NCI-H82 treated with DMSO at 0.1 percent for 48 hours (cell line): ENCODE data around the gene FAT4.

Experiments used
- DNase-seq: peaks from one replicate; lab custom pipeline; 2025; ENCODE audit not compliant: unreplicated experiment; lab: John Stamatoyannopoulos, UW

FAT4 gene, protein sequence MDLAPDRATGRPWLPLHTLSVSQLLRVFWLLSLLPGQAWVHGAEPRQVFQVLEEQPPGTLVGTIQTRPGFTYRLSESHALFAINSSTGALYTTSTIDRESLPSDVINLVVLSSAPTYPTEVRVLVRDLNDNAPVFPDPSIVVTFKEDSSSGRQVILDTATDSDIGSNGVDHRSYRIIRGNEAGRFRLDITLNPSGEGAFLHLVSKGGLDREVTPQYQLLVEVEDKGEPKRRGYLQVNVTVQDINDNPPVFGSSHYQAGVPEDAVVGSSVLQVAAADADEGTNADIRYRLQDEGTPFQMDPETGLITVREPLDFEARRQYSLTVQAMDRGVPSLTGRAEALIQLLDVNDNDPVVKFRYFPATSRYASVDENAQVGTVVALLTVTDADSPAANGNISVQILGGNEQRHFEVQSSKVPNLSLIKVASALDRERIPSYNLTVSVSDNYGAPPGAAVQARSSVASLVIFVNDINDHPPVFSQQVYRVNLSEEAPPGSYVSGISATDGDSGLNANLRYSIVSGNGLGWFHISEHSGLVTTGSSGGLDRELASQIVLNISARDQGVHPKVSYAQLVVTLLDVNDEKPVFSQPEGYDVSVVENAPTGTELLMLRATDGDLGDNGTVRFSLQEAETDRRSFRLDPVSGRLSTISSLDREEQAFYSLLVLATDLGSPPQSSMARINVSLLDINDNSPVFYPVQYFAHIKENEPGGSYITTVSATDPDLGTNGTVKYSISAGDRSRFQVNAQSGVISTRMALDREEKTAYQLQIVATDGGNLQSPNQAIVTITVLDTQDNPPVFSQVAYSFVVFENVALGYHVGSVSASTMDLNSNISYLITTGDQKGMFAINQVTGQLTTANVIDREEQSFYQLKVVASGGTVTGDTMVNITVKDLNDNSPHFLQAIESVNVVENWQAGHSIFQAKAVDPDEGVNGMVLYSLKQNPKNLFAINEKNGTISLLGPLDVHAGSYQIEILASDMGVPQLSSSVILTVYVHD (N-terminal part only)

GRCh38 chr4:125314676-125315575, at the start of gene FAT4:
FAT4 (plus strand) TSS chr4:125314955; CDS start chr4:125316412, 1,457 bp downstream.
- DNase-seq, result peak; percentile 15

- DNase-seq, result no peak
These were observed 48.9 kb upstream of the FAT4 start for GRCh38 chr4:125265846-125266245.

DNA sequence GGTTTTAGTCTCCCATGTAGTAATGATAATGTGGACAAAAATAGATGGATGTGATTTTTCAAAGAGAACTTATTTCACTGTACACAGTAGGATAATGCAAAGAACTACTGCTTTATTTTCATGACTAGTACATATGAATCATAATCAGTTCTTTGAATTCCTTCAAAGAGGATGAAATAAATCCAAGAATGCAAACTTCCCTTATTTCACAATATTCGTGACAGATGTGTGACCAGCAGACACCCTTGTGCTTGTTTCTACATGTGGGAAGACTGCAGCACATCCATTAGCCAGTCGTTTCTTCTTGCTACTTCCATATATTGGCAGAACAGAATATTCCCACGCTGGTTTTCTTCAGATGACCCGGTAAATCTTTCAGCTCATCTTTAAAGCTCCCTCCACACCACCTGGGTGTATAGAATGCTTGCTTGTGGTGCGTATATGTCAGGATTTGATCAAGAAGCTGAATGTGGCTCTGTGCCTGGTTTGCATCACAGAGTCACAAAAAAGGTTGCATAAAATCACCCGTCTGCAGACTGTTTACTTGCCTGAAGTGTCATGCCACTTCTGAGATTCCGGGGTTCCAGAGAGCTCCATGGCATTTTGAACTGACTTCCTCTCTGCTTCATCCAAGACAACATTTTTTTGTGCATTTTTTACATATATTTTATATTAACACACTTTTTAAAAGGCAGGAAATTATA, 47.7 kb upstream of the FAT4 start:
- DNase-seq, result no peak

DNA sequence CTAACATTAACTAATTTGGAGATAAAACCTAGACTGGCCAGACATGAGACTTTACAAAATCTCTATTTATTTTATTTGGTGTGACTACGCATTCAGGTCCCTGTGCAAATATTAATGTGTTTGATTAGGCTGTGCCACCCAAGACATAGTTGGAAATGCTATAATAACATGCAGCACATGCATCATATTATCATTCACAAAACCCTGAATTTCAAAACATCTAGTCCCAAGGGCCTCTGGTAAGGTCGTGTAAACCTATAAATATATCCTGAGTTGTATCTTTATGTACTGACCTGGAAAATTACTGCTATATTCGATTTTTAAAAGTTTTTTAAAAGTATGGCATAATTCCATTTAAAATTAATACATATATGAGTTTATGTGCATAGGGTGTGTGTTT, 47.1 kb upstream of the FAT4 start:
- no peak for DNase-seq

DNA sequence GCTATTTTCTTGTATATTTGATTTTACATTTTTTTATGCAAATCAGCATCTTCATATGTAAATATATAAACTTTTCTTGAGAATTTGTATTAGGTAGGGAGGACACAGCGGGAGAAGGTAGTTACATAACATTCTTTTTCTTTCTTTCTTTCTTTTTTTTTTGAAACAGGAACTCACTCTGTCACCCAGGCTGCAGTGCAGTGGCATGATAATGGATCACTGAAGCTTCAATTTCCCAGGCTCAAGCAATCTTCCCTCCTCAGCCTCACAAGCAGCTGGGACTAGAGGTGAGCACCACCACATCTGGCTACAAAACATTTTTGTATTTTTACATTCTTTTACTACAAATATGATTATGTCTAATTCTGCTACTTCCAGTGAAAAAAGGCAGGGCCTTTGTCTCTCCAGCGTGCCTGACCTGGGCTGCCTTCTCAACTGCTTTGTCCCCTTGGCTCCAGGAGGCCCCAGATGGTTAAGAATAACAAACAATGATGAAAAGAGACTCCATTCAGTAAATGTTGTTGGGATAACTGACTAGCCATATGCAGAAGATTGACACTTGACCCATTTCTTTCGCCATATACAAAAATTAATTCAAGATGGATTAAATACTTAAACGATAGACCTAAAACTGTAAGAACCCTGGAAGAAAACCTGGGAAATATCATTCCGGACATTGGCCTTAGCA, 46.5 kb upstream of the FAT4 start:
- DNase-seq, result no peak

- no peak for DNase-seq
These were observed 37.9 kb upstream of the FAT4 start for GRCh38 chr4:125276811-125277210.

DNA sequence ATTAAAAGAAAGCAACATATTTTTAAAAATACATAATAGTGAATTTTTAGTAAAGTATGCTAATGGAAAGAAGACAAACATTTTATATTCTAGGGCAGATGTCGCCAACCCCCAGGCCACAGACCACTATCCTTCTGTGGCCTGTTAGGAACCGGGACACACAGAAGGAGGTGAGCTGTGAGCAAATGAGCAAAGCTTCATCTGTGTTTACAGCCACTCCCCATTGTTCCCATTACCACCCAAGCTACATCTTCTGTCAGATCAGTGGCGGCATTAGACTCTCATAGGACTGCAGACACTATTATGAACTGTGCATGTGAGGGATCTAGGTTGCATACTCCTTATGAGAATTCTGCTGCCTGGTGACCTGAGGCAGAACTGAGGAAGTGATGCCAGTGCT, 37.0 kb upstream of the FAT4 start:
- DNase-seq, result no peak

DNA sequence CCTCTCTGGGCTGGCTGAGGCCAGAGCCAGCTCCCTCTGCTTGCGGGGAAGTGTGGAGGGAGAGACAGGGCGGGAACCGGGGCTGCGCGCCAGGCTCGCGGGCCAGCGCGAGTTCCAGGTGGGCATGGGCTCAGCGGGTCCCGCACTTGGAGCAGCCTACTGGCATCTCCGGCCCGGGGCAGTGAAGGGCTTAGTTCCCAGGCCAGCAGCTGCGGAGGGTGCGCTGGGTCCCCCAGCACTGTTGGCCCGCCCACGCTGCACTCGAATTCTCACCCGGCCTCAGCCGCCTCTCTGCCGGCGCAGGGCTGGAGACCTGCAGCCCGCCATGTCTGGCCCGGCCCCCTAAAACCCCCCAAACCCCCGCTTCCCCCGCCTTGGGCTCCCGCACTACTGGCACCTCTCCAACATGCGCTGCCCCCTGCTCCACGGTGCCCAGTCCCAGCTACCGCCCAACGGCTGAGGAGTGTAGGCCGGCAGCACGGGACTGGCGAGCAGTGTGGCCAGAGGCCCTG, 33.8 kb upstream of the FAT4 start:
- DNase-seq, result no peak

DNA sequence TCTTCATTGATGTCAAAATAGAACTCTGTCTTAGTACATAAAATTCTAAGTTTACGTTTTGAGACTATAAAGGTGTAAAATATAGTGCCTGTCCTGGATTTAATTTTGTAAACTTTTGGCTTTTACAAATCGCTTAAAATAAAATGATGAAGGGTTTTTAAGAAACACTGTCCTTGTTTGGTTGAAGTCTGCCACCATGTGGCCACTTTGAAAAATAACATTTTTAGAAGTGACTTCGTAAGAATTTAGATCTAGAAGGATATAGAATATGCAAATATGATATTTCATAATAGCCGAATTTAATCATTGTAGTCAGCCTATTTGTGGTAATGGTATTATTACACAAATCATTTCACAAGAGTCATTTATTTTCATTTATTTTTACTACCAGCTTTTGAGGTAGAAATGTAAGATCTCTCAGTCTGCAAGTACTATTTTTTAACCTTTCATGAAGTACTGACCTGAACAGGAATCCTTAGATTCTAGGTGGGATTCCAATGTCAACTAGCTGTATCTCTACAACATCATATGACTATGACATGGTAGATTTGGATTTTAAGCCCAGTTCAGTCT, 31.0 kb upstream of the FAT4 start:
- no peak for DNase-seq

GRCh38 chr4:125297116-125297515, 17.6 kb upstream of the FAT4 start:
- no peak for DNase-seq

DNA sequence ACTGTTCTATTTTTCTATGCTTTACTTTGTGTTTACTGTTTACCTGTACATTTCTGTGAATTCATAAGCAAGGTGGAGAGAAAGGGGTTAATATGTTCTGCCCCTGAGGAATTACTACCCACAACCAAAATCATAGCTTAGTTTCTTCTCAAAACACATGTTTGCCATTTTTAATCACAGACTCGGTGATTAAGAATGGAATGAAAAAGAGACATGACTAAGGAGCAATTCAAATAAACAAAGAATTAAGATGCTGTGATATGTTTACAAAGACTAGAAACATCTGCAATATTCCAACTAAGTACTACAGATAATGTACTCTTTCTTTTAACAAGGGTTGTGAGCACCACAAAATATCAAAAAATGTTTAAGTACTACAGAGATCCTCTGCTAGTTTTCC, 11.7 kb upstream of the FAT4 start:
- DNase-seq, result no peak

DNA sequence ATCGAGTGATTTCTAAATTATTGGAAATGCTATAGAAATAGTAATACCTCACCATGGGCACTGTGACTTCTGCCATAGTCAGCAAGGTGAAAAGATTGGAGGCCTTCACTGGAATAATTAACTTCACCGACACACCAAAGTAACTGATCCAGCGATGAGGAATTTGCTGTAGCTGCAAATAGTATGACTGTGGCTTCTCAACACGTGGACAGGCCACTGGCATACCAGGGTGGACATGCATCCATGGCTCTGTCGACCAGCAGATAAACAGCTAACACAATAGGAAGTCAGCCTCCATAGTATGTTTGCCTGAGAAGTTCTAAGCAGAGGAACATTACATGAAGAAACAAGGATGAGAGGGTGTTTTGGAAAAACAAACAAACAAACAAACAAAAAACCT, 10.9 kb upstream of the FAT4 start:
- no peak for DNase-seq

DNA sequence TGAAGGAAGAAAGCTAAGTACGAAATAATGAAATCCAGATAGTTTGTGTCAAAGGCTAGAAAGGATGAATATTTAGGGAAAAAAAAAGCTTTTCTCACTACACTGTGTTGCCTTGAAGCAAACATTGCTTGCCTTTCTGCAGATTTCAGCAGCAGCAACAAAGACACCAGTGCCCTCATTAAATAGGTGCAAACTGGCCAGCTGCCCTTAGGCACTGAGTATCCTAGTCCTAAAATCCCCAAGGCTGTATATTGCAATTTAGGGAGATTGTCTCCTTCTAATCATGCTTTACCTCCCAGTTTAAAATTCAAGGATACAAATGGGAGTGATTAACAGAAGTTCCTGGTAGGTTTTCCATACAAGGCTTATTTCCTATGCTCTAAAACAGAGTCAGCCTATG, 8.6 kb upstream of the FAT4 start:
- DNase-seq, result no peak

- no peak for DNase-seq
These were observed 8.2 kb upstream of the FAT4 start for GRCh38 chr4:125306533-125306932.

GRCh38 chr4:125311503-125311902, 3.3 kb upstream of the FAT4 start:
- DNase-seq, result no peak

DNA sequence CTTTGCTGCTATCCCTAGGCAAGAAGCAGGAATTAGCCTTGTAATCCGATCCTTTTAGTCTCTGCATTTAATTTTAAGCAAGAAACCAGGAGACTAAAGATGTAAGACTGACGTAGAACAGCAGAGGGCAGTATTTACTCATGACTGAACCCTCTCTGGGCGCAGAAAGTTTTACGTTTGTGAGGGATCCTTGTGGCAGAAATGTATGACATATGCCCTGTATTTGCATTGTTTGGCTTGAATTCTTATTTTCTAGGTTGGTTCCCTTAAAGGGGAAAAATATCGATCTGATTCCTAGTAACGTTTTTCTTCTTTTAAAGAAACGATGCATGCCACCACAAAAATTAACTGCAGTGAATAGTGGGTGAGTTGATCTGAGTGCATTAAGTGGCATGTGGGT, 1.3 kb upstream of the FAT4 start:
- peak; percentile 74 for DNase-seq

DNA sequence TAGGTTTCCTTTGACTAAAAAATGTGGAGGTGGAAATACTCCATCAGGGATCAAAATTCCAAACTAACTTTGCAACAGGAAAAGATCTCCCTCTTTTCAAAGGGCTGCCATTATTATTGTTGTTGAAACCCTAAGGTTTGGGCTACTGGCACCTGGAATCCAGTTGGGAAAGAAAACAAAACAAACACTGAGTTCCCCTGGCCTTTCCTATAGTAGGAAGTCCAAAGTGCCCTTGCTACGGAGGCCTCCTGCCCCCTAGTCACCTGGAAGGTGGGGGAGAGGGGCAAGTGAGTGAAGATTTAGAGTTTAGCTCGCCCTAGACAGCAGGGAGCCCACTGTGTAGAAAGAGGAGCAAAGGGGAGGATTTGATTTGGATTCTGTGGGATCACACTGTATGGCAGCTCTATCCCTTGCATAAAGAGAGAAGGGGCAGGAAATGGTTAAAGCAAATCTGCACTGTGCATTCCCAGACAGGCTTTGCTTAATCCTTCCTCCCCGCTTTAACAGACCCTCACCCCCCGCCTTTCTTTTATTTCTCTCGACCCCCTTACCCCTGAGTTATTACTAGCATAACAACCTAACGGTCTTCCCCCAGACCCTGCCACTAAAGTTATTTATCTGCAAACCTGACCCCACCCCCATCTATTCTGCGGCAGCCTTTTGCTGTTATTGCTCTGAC, 627 bp upstream of the FAT4 start:
- no peak for DNase-seq

DNA sequence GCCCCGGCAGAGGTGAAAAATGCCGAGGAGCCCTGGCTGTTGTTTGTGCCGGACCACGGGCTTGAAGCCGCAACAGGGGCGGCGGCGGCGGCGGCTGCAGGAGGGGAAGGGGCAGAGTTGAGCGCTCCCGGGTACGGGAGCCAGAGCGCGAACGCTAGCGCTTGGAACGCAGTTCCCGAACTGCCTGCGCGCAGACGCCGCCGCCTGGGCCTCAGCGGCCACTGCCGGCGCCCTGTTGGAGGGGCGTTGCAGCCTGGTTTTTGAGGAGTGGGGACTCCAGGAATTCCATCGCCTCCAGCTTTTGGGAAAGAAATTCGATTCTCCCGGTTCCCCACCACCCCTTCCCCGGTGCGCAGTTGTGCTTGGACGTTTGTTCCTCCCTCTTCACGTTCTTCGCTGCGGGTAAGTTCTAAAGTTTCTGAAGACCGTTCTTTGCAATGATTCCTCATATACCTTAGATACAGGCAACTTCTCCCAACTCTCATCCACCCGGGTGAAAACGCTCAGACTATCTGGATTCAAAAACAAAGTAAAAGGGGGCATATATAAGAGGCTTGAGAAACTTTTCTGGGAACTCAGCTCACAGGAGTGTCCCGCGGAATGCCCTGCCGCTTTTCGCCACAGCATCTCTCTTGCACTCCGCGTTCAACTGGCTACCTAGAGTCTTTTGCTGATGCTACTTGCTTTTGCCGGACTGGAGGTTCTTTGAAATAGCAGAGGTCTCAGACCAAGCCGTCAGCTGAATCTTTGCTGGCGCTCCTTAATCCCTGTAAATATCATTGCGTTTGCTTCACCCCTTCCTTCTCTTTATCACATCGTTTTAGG, 1.0 kb downstream of the FAT4 start:
- no peak for DNase-seq
